Hepatocyte (in vitro differentiated cells): ENCODE data around the gene TENT5C. TPM values are rescaled to one million over a fixed set of nuclear protein-coding genes. Genes with fewer than 3 reads are reported as not detected.

Experiments used
- DNase-seq: peaks from one replicate; pipeline ENCODE4 v3.0.0-alpha.2; 2016; ENCODE audit warnings: low spot score
- H2AFZ ChIP-seq: fragments of 200-600 bp; sonication (generic); 2 replicates; pipeline ENCODE4 v1.6.0; 2016; ENCODE audit warnings: antibody characterized with exemption, mild to moderate bottlenecking
- H3K27ac ChIP-seq: fragments of 200-600 bp; sonication (generic); 2 replicates; pipeline ENCODE4 v1.5.1; 2016; ENCODE audit warnings: mild to moderate bottlenecking
- H3K27me3 ChIP-seq: fragments of 200-600 bp; sonication (generic); 2 replicates; pipeline ENCODE4 v1.6.1; 2016
- H3K36me3 ChIP-seq: fragments of 200-600 bp; sonication (generic); replicated peaks from 2 replicates; pipeline ENCODE4 v1.5.1; 2016; ENCODE audit warnings: low read depth; ENCODE audit not compliant: insufficient read depth
- H3K4me1 ChIP-seq: fragments of 200-600 bp; sonication (generic); 2 replicates; pipeline ENCODE4 v1.5.1; 2016; ENCODE audit warnings: mild to moderate bottlenecking, moderate library complexity; ENCODE audit not compliant: insufficient read depth
- H3K4me2 ChIP-seq: fragments of 200-600 bp; sonication (generic); 2 replicates; pipeline ENCODE4 v1.6.0; 2016
- H3K4me3 ChIP-seq: fragments of 200-600 bp; sonication (generic); 2 replicates; pipeline ENCODE4 v1.5.1; 2016; ENCODE audit warnings: mild to moderate bottlenecking
- H3K79me2 ChIP-seq: fragments of 200-600 bp; sonication (generic); 2 replicates; pipeline ENCODE4 v1.6.0; 2017; ENCODE audit warnings: mild to moderate bottlenecking
- H3K9me2 ChIP-seq: fragments of 200-600 bp; sonication (generic); replicated peaks from 2 replicates; pipeline ENCODE4 v1.6.0; 2017; ENCODE audit warnings: mild to moderate bottlenecking; ENCODE audit not compliant: insufficient read depth
- H3K9me3 ChIP-seq: fragments of 200-600 bp; sonication (generic); 2 replicates; pipeline ENCODE4 v1.5.1; 2016; ENCODE audit warnings: low read depth, mild to moderate bottlenecking
- H4K20me1 ChIP-seq: fragments of 200-600 bp; sonication (generic); 2 replicates; pipeline ENCODE4 v1.6.0; 2016; ENCODE audit warnings: mild to moderate bottlenecking; ENCODE audit not compliant: insufficient read depth, poor library complexity, severe bottlenecking
- EZH2 ChIP-seq: fragments of 200-600 bp; sonication (generic); IDR thresholded peaks from 2 replicates; pipeline ENCODE4 v1.6.1; 2016; ENCODE audit warnings: antibody characterized with exemption, mild to moderate bottlenecking, borderline replicate concordance
- EZH2phosphoT487 ChIP-seq: fragments of 200-600 bp; sonication (generic); IDR thresholded peaks from one replicate; pipeline ENCODE4 v1.6.1; 2018; ENCODE audit warnings: antibody characterized with exemption, mild to moderate bottlenecking, low read depth, moderate library complexity; ENCODE audit not compliant: unreplicated experiment, severe bottlenecking
- WGBS: methylation state at CpG from one replicate; pipeline ENCODE4 v1.1.6; 2016; ENCODE audit warnings: low lambda C conversion rate; ENCODE audit errors: missing lambda C conversion rate; 5-methylcytosine and 5-hydroxymethylcytosine counted together
- polyA plus RNA-seq: library from polyadenylated mRNA; unstranded; fragments of >200 nt; fragmentation: Nextera tagmentation; extraction: Ambion mirVana; gene quantifications from 2 replicates; pipeline ENCODE4 v1.2.1, GENCODE V29; 2016
- total RNA-seq: library from RNA; depleted of rRNA; stranded (reverse); fragments of >200 nt; gene quantifications from 2 replicates; pipeline ENCODE4 v1.2.3, GENCODE V29; 2014
- TF ChIP-seq, protein P1 (sequence below): fragments of 200-600 bp; sonication (generic); IDR thresholded peaks from 2 replicates; pipeline ENCODE4 v1.5.1; 2016; ENCODE audit warnings: antibody characterized with exemption, mild to moderate bottlenecking; ENCODE audit not compliant: poor library complexity

The TENT5C gene
- total and polyA plus RNA-seq, 2 experiments from 2014 or later: 2.5 to 4.1 TPM

DNA sequence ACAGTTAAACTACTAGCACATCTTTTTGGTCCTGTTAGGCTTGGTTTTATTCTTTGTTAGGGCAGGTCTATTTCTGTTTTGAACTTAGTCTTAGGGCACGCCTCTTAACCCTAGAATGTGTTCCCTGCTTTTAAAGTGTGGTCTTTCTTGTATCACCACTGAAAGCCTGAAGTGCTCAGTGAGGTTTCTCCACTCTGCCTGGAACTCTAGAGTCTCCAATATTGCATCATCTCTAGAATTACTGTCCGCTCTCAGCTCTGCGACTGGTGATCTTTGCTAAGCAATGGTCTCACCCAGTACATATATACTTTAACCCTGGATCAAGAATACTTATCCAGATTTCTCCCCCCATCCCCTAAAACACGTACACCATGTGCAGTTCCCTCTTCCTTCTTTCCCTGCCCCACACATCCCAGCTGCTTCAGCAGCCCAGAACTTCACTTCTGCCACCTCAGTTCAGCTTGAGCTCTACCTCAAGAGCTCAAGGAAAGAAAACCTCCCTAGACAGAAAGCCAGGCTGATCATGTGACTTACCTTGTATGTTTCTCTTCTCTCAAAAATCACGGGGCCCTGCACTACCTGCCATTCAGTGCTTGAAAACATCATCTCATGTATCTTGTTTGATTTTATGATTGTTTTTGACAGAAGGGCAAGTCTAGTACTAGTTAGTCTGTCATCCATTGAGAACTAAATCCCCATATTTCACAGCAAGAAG lies 59.9 kb downstream of the TENT5C start:
- no peak overlapping the region for H3K27ac ChIP-seq

DNA sequence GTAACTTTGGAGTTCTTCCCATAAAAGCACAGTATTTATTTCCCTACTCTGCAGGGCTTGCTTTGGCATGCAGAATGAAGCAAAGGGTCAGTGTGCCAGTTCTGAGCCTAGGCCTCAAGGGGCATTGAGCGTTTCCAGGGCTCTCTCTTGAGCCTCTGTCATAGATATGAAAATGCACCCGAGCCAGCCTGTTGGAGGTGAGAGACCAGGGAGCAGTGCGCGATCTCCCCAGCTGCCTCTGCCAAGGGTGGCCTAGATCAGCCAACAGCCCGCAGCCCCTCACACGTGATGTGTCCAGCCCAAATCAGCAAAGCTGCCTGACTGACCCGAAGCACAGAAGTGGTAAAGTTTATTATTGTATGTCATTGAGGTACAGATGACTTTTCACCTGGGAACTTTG lies 63.7 kb downstream of the TENT5C start:
- Histone ChIP-seq H3K4me1 (no peaks in the 10 kb centered on the region), H3K27me3 (no peaks in the 10 kb centered on the region), H3K4me3 (no peak overlapping the region), H3K9me3 (no peaks in the 10 kb centered on the region), H4K20me1 (no peaks in the 10 kb centered on the region), H3K27ac (no peak overlapping the region), H3K36me3 (no peaks in the 10 kb centered on the region), H3K9me2 (no peaks in the 10 kb centered on the region), H3K4me2 (no peak overlapping the region), H2AFZ (no peak overlapping the region), H3K79me2 (no peaks in the 10 kb centered on the region)
- DNase-seq: no peak
- 84% methylated on average over 7 of the region's 7 CpGs for WGBS
- TF ChIP-seq EZH2phosphoT487 (no peak), EZH2 (no peak)
- TF ChIP-seq, protein P1, sequence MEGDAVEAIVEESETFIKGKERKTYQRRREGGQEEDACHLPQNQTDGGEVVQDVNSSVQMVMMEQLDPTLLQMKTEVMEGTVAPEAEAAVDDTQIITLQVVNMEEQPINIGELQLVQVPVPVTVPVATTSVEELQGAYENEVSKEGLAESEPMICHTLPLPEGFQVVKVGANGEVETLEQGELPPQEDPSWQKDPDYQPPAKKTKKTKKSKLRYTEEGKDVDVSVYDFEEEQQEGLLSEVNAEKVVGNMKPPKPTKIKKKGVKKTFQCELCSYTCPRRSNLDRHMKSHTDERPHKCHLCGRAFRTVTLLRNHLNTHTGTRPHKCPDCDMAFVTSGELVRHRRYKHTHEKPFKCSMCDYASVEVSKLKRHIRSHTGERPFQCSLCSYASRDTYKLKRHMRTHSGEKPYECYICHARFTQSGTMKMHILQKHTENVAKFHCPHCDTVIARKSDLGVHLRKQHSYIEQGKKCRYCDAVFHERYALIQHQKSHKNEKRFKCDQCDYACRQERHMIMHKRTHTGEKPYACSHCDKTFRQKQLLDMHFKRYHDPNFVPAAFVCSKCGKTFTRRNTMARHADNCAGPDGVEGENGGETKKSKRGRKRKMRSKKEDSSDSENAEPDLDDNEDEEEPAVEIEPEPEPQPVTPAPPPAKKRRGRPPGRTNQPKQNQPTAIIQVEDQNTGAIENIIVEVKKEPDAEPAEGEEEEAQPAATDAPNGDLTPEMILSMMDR: no peak

More for the DNA sequence above, 59.9 kb downstream of the TENT5C start:
- TF ChIP-seq EZH2: no peak
- TF ChIP-seq, protein P1: no peak
- TF ChIP-seq EZH2phosphoT487: no peak
- no peak for DNase-seq
- H3K79me2 ChIP-seq: no peaks in the 10 kb centered on the region
- H2AFZ ChIP-seq: no peak overlapping the region
- no peaks in the 10 kb centered on the region for H3K9me2 ChIP-seq
- no peak overlapping the region for H3K4me2 ChIP-seq
- no peaks in the 10 kb centered on the region for H3K4me1 ChIP-seq
- no peaks in the 10 kb centered on the region for H3K27me3 ChIP-seq
- H3K36me3 ChIP-seq: no peaks in the 10 kb centered on the region
- H4K20me1 ChIP-seq: no peaks in the 10 kb centered on the region
- H3K9me3 ChIP-seq: no peaks in the 10 kb centered on the region
- no peak overlapping the region for H3K4me3 ChIP-seq
- WGBS: 74% methylated on average over 5 of the region's 5 CpGs

- H2AFZ ChIP-seq: no peak overlapping the region
- no peak overlapping the region for H3K27ac ChIP-seq
- WGBS: 88% methylated on average over 15 of the region's 15 CpGs
- H3K9me2 ChIP-seq: no peaks in the 10 kb centered on the region
- no peak for DNase-seq
- H3K9me3 ChIP-seq: no peaks in the 10 kb centered on the region
- no peaks in the 10 kb centered on the region for H3K27me3 ChIP-seq
- no peak for TF ChIP-seq EZH2phosphoT487
- TF ChIP-seq EZH2: no peak
- TF ChIP-seq, protein P1: no peak
- no peak overlapping the region for H3K4me2 ChIP-seq
- no peaks in the 10 kb centered on the region for H3K36me3 ChIP-seq
- H3K79me2 ChIP-seq: no peaks in the 10 kb centered on the region
- no peaks in the 10 kb centered on the region for H3K4me1 ChIP-seq
- H4K20me1 ChIP-seq: no peaks in the 10 kb centered on the region
- H3K4me3 ChIP-seq: no peak overlapping the region
Observed at GRCh38 chr1:117670976-117671780, 65.3 kb downstream of the TENT5C start.
